ENCODE measurements around the gene PRDM15. TPM values are rescaled to one million over a fixed set of nuclear protein-coding genes. Genes with fewer than 3 reads are reported as not detected.

The PRDM15 gene
- polyA plus RNA-seq, 1 donor (not counting 4 experiments of a cell fraction or from before 2014, with no cell fraction given) = 5.2 TPM

- Histone ChIP-seq H3K9ac (ENCODE audit: control insufficient read depth, extremely low read depth, insufficient read depth, low read length) (no peak overlapping the region), H2AFZ (ENCODE audit: control insufficient read depth, low read length) (no peak overlapping the region), H3K4me3 (ENCODE audit: control insufficient read depth in 2 of 3, extremely low read depth in 1 of 3, insufficient read depth in 2 of 3, low read depth in 1 of 3, low read length in 3 of 3) (no peak overlapping the region), H3K9me1 (ENCODE audit: control insufficient read depth, extremely low read depth, insufficient read depth, low read length) (peaks cover 3% of the 10 kb centered on the region), H3K36me3 (ENCODE audit: control insufficient read depth in 2 of 2, extremely low read depth in 1 of 2, insufficient read depth in 2 of 2, low read length in 2 of 2) (peaks cover 15 to 20% of the 10 kb centered on the region in 2 experiments), H4K20me1 (ENCODE audit: control insufficient read depth, extremely low read depth, insufficient read depth, low read length) (no peaks in the 10 kb centered on the region), H3K27me3 (ENCODE audit: control insufficient read depth, extremely low read depth, insufficient read depth, low read length) (no peaks in the 10 kb centered on the region), H3K4me2 (ENCODE audit: control insufficient read depth, extremely low read depth, insufficient read depth, low read depth, low read length) (no peak overlapping the region), H3K79me2 (ENCODE audit: control insufficient read depth, insufficient read depth, low read length) (no peaks in the 10 kb centered on the region), H3K4me1 (ENCODE audit: control insufficient read depth, extremely low read depth, insufficient read depth, low read length) (no peaks in the 10 kb centered on the region), H3K27ac (ENCODE audit: control insufficient read depth, insufficient read depth, low read length) (no peak overlapping the region), H3K9me3 (ENCODE audit: control insufficient read depth, low read depth, low read length) (no peaks in the 10 kb centered on the region)
- DNase-seq (ENCODE audit: low read depth, low spot score) (no peak), FAIRE-seq (no peak)
- no peak for TF ChIP-seq CTCF (optimal IDR thresholded peaks at IDR 0.05 in 1 of 3, IDR thresholded peaks at IDR 0.05 in 1 of 3, conservative IDR thresholded peaks at IDR 0.05 in 1 of 3; ENCODE audit: extremely low read depth in 1 of 3, insufficient read depth in 2 of 3, low read length in 3 of 3)
- no peak for TF ChIP-seq EZH2 (IDR thresholded peaks at IDR 0.05; ENCODE audit: low read length)
- dilution Hi-C loops (cut with MboI; ENCODE audit: extremely low pct_ligation_motif_present, low sequenced_read_pairs) = no loop called here
Observed at GRCh38 chr21:41891132-41891531, 12.0 kb upstream of the PRDM15 start.

GRCh38 chr21:41890355-41890754 lies 11.2 kb upstream of the PRDM15 start:
- Histone ChIP-seq H3K4me2 (ENCODE audit: control insufficient read depth, extremely low read depth, insufficient read depth, low read depth, low read length) (no peak overlapping the region), H3K9me3 (ENCODE audit: control insufficient read depth, low read depth, low read length) (no peaks in the 10 kb centered on the region), H3K9me1 (ENCODE audit: control insufficient read depth, extremely low read depth, insufficient read depth, low read length) (peaks cover 3% of the 10 kb centered on the region), H3K36me3 (ENCODE audit: control insufficient read depth in 2 of 2, extremely low read depth in 1 of 2, insufficient read depth in 2 of 2, low read length in 2 of 2) (peaks cover 12 to 20% of the 10 kb centered on the region in 2 experiments), H4K20me1 (ENCODE audit: control insufficient read depth, extremely low read depth, insufficient read depth, low read length) (no peaks in the 10 kb centered on the region), H3K27me3 (ENCODE audit: control insufficient read depth, extremely low read depth, insufficient read depth, low read length) (no peaks in the 10 kb centered on the region), H3K4me1 (ENCODE audit: control insufficient read depth, extremely low read depth, insufficient read depth, low read length) (no peaks in the 10 kb centered on the region), H3K27ac (ENCODE audit: control insufficient read depth, insufficient read depth, low read length) (no peak overlapping the region), H3K9ac (ENCODE audit: control insufficient read depth, extremely low read depth, insufficient read depth, low read length) (no peak overlapping the region), H3K79me2 (ENCODE audit: control insufficient read depth, insufficient read depth, low read length) (no peaks in the 10 kb centered on the region), H3K4me3 (ENCODE audit: control insufficient read depth in 2 of 3, extremely low read depth in 1 of 3, insufficient read depth in 2 of 3, low read depth in 1 of 3, low read length in 3 of 3) (no peak overlapping the region), H2AFZ (ENCODE audit: control insufficient read depth, low read length) (no peak overlapping the region)
- dilution Hi-C loops (cut with MboI; ENCODE audit: extremely low pct_ligation_motif_present, low sequenced_read_pairs) = no loop called here
- FAIRE-seq = no peak
- TF ChIP-seq CTCF (optimal IDR thresholded peaks at IDR 0.05 in 1 of 3, IDR thresholded peaks at IDR 0.05 in 1 of 3, conservative IDR thresholded peaks at IDR 0.05 in 1 of 3; ENCODE audit: extremely low read depth in 1 of 3, insufficient read depth in 2 of 3, low read length in 3 of 3) (no peak), EZH2 (IDR thresholded peaks at IDR 0.05; ENCODE audit: low read length) (no peak)
- no peak for DNase-seq (ENCODE audit: low read depth, low spot score)
